SK-N-MC (cell line): Measurements from ENCODE around the gene B3GALT4.

Experiments used
- EZH2 ChIP-seq: fragments of 200-600 bp; sonication (generic); IDR thresholded peaks from one replicate; pipeline ENCODE4 v1.6.1; 2017; ENCODE audit warnings: antibody characterized with exemption
- FOXP2 ChIP-seq: optimal IDR thresholded peaks from 2 replicates; pipeline ENCODE3; 2011; ENCODE audit warnings: mild to moderate bottlenecking, moderate library complexity; ENCODE audit not compliant: insufficient read depth; ENCODE audit errors: extremely low read length, control extremely low read depth
- POLR2AphosphoS5 ChIP-seq: IDR thresholded peaks from 2 replicates; pipeline ENCODE4 v1.6.1; 2012; ENCODE audit warnings: mild to moderate bottlenecking, low read depth, low read length, borderline replicate concordance

DNA sequence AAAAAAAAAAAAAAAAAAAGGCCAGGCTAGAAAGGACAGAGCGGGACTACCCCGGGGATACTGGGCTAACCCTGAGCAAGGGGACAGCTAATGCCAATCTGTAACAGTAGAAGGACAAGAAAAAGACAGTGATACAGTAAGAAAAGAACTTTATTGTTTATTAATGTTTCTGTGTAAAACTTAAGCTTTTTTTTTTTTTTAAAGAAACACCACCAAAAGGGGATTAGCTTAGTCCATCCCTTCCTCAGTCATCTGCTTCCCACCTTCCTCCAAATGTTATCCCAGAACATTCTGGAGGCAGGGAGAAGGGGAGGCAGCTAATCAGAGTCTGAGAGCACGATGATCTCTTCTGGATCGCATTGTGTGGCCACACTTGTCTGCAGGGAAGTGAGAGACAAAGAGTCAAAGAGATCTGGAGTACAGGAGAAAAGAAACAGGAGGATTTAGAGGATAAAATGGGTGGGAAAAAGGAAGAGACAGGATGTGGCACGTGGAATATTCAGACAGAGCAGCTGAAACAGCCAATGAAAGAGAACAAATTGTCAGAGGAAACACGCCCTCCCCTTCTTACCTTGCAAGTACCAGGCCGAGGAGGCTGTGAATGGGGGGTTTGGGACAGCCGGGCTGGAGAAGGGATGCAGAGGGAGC lies 41.6 kb downstream of the B3GALT4 start:
- no peak for TF ChIP-seq EZH2
- TF ChIP-seq FOXP2, result no peak
- TF ChIP-seq POLR2AphosphoS5, result no peak
